Body of pancreas (tissue), 4 donors: ENCODE results near the gene ANTXR1. TPM values are rescaled to one million over a fixed set of nuclear protein-coding genes. Genes with fewer than 3 reads are reported as not detected.

Experiments used
- ATAC-seq: fragments of 150-250 bp; one replicate; pipeline ENCODE4 v1.9.1; 2016
- DNase-seq, 4 donors: peaks; one replicate each; pipeline ENCODE4 v3.0.0-alpha.2; 2019
- H3K27ac ChIP-seq, 4 donors: fragments of 200-600 bp; sonication (generic); 1 replicate in 3 of 4; 2 replicates in 1 of 4; pipeline versions ENCODE4 v1.5.1 to v1.6.1; 2016 to 2019; ENCODE audit warnings: mild to moderate bottlenecking in 1 of 4, mixed read lengths in 1 of 4, moderate library complexity in 1 of 4
- H3K27me3 ChIP-seq, 2 donors: fragments of 200-600 bp; sonication (generic); one replicate each; pipeline ENCODE4 v1.6.0; 2016; ENCODE audit warnings: mild to moderate bottlenecking in 1 of 2
- H3K36me3 ChIP-seq, 2 donors: fragments of 200-600 bp; sonication (generic); replicated peaks in 1 of 2; 2 replicates each; pipeline ENCODE4 v1.5.1; 2016; ENCODE audit warnings: low read depth in 2 of 2; ENCODE audit not compliant: insufficient read depth in 1 of 2
- H3K4me1 ChIP-seq: fragments of 200-600 bp; sonication (generic); one replicate; pipeline ENCODE4 v1.6.0; 2016
- H3K4me3 ChIP-seq, 2 donors: fragments of 200-600 bp; sonication (generic); 1 replicate in 1 of 2; 2 replicates in 1 of 2; pipeline ENCODE4 v1.5.1; 2016 to 2019
- H3K9me3 ChIP-seq, 3 donors: fragments of 200-600 bp; sonication (generic); 1 replicate in 2 of 3; 2 replicates in 1 of 3; pipeline ENCODE4 v1.5.1; 2016
- CTCF ChIP-seq, 7 experiments: fragments of 450-650 bp in 4 of 7; fragments of 200-600 bp in 3 of 7; sonication (generic) in 3 of 7; IDR thresholded peaks; one replicate each; pipeline ENCODE4 v1.5.1; 2016 to 2019; ENCODE audit warnings: antibody characterized with exemption in 7 of 7
- POLR2A ChIP-seq, 3 donors: fragments of 450-650 bp; IDR thresholded peaks; one replicate each; pipeline ENCODE4 v1.6.1; 2016; ENCODE audit warnings: antibody characterized with exemption in 3 of 3, mild to moderate bottlenecking in 2 of 3
- WGBS, 2 donors: methylation state at CpG; one replicate each; pipeline ENCODE4 v1.1.5; 2017; 5-methylcytosine and 5-hydroxymethylcytosine counted together
- intact Hi-C: fragments of 100-400 bp; cut with DNase I; formaldehyde crosslinking; loops from one replicate; pipeline ENCODE4 v1.15.1; 2023
- total RNA-seq, 2 donors: library from RNA; depleted of rRNA; stranded (reverse); fragments of >200 nt; gene quantifications; one replicate each; pipeline ENCODE4 v1.1.0, GENCODE V29; 2016

Gene ANTXR1
- total RNA-seq, 2 donors from 2014 or later: 9.3 to 11.2 TPM

GRCh38 chr2:69113627-69114026 lies 100.6 kb downstream of the ANTXR1 start:
- no peak overlapping the region for H3K4me3 ChIP-seq
- no peaks in the 10 kb centered on the region for H3K4me1 ChIP-seq
- no peak overlapping the region for H3K27ac ChIP-seq
- no peaks in the 10 kb centered on the region for H3K36me3 ChIP-seq
- H3K9me3 ChIP-seq: no peaks in the 10 kb centered on the region
- 59 to 69% methylated on average over 3 of the region's 3 CpGs for WGBS, 2 donors
- intact Hi-C loops: no loop called here
- DNase-seq (no peak), ATAC-seq (no peak)
- H3K27me3 ChIP-seq: no peaks in the 10 kb centered on the region
- TF ChIP-seq CTCF (IDR thresholded peaks at IDR 0.05): no peak
- TF ChIP-seq POLR2A (IDR thresholded peaks at IDR 0.05): no peak

GRCh38 chr2:69114534-69114933 lies 101.6 kb downstream of the ANTXR1 start:
- Histone ChIP-seq H3K4me3 (no peak overlapping the region), H3K4me1 (no peaks in the 10 kb centered on the region), H3K9me3 (no peaks in the 10 kb centered on the region), H3K36me3 (no peaks in the 10 kb centered on the region), H3K27ac (no peak overlapping the region), H3K27me3 (no peaks in the 10 kb centered on the region)
- WGBS, 2 donors: 92 to 93% methylated on average over 1 of the region's 1 CpG
- TF ChIP-seq CTCF (IDR thresholded peaks at IDR 0.05): no peak
- TF ChIP-seq POLR2A (IDR thresholded peaks at IDR 0.05): no peak
- intact Hi-C loops: no loop called here
- DNase-seq (no peak), ATAC-seq (no peak)

- ATAC-seq (no peak), DNase-seq (no peak)
- TF ChIP-seq CTCF (IDR thresholded peaks at IDR 0.05) (no peak), POLR2A (IDR thresholded peaks at IDR 0.05) (no peak)
- no peak overlapping the region for H3K4me3 ChIP-seq
- no peaks in the 10 kb centered on the region for H3K36me3 ChIP-seq
- H3K27ac ChIP-seq: no peak overlapping the region
- intact Hi-C loops: no loop called here
- no peaks in the 10 kb centered on the region for H3K9me3 ChIP-seq
- no peaks in the 10 kb centered on the region for H3K27me3 ChIP-seq
- WGBS, 2 donors: 71 to 78% methylated on average over 4 of the region's 4 CpGs
- no peaks in the 10 kb centered on the region for H3K4me1 ChIP-seq
Observed at GRCh38 chr2:69116438-69116837, 103.5 kb downstream of the ANTXR1 start.

- DNase-seq: no peak
- no peaks in the 10 kb centered on the region for H3K27me3 ChIP-seq
- no peaks in the 10 kb centered on the region for H3K36me3 ChIP-seq
- no peaks in the 10 kb centered on the region for H3K9me3 ChIP-seq
- no peak overlapping the region for H3K4me3 ChIP-seq
- 80 to 86% methylated on average over 13 of the region's 13 CpGs for WGBS, 2 donors
- intact Hi-C loops: no loop called here
- H3K27ac ChIP-seq: no peak overlapping the region
- H3K4me1 ChIP-seq: no peaks in the 10 kb centered on the region
- TF ChIP-seq POLR2A (IDR thresholded peaks at IDR 0.05) (no peak), CTCF (IDR thresholded peaks at IDR 0.05) (no peak)
- no peak for ATAC-seq
Observed at GRCh38 chr2:69118609-69119008, 105.6 kb downstream of the ANTXR1 start.

GRCh38 chr2:69119104-69119894 lies 106.3 kb downstream of the ANTXR1 start:
- DNase-seq (no peak), ATAC-seq (no peak)
- Histone ChIP-seq H3K4me1 (no peaks in the 10 kb centered on the region), H3K27ac (no peak overlapping the region), H3K9me3 (no peaks in the 10 kb centered on the region), H3K36me3 (no peaks in the 10 kb centered on the region), H3K27me3 (no peaks in the 10 kb centered on the region), H3K4me3 (no peak overlapping the region)
- intact Hi-C loops: no loop called here
- WGBS, 2 donors: 66 to 70% methylated on average over 11 to 15 of the region's 16 CpGs
- no peak for TF ChIP-seq POLR2A (IDR thresholded peaks at IDR 0.05)
- no peak for TF ChIP-seq CTCF (IDR thresholded peaks at IDR 0.05)
